Measurements from ENCODE around the gene GATA5. TPM values are rescaled to one million over a fixed set of nuclear protein-coding genes. Genes with fewer than 3 reads are reported as not detected.
A peak's percentile ranks its signal among the peaks of the same experiment; 100 is the strongest.

GATA5 gene
- total RNA-seq, 1 experiment from 2014 or later, result 0.18 TPM

GRCh38 chr20:62482146-62482809 lies 6.5 kb upstream of the GATA5 start:
- POLR2A ChIA-PET (ENCODE audit: unreplicated experiment), result no interaction called here
- peaks cover 16% of the 10 kb centered on the region for H3K27me3 ChIP-seq (ENCODE audit: low read length)
- ATAC-seq (no peak), DNase-seq (peak; percentile 24)
- intact Hi-C loops (cut with micrococcal nuclease), result no loop called here
- TF ChIP-seq, protein P1, sequence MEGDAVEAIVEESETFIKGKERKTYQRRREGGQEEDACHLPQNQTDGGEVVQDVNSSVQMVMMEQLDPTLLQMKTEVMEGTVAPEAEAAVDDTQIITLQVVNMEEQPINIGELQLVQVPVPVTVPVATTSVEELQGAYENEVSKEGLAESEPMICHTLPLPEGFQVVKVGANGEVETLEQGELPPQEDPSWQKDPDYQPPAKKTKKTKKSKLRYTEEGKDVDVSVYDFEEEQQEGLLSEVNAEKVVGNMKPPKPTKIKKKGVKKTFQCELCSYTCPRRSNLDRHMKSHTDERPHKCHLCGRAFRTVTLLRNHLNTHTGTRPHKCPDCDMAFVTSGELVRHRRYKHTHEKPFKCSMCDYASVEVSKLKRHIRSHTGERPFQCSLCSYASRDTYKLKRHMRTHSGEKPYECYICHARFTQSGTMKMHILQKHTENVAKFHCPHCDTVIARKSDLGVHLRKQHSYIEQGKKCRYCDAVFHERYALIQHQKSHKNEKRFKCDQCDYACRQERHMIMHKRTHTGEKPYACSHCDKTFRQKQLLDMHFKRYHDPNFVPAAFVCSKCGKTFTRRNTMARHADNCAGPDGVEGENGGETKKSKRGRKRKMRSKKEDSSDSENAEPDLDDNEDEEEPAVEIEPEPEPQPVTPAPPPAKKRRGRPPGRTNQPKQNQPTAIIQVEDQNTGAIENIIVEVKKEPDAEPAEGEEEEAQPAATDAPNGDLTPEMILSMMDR (conservative IDR thresholded peaks at IDR 0.05; ENCODE audit: low read depth, low read length), result no peak
- TF ChIP-seq EZH2phosphoT487 (IDR thresholded peaks at IDR 0.05; ENCODE audit: borderline replicate concordance, low read length) (no peak), EZH2 (IDR thresholded peaks at IDR 0.05; ENCODE audit: low read length, unreplicated experiment) (no peak)
- no peak overlapping the region for H3K9ac ChIP-seq (ENCODE audit: low read length)
- CTCF ChIA-PET, result no interaction called here
- H3K27ac ChIP-seq (ENCODE audit: low read length), result no peak overlapping the region
- no peaks in the 10 kb centered on the region for H3K9me3 ChIP-seq (ENCODE audit: low read length)
- H3K4me3 ChIP-seq (ENCODE audit: low read length), result no peak overlapping the region
- H3K4me2 ChIP-seq (ENCODE audit: low read length), result peak overlapping the region; percentile 33; the same call in 1 of the 2 replicates
- peaks cover 13% of the 10 kb centered on the region; the same call in 1 of the 2 replicates for H3K4me1 ChIP-seq (ENCODE audit: insufficient read depth, low read length)
- BruUV-seq (replicated peaks), result no TSS peak
- H4K20me1 ChIP-seq (ENCODE audit: low read length), result no peaks in the 10 kb centered on the region
- no peaks in the 10 kb centered on the region for H3F3A ChIP-seq (ENCODE audit: low read length, unreplicated experiment)
- peak overlapping the region; percentile 70 for H2AFZ ChIP-seq (ENCODE audit: low read length)
- no peaks in the 10 kb centered on the region for H3K36me3 ChIP-seq (ENCODE audit: low read depth, low read length)
- no peaks in the 10 kb centered on the region for H3K9me2 ChIP-seq (replicated peaks; ENCODE audit: low read length)
- H3K79me2 ChIP-seq (ENCODE audit: low read length), result no peaks in the 10 kb centered on the region

- Histone ChIP-seq H3K4me3 (ENCODE audit: low read length) (no peak overlapping the region), H3F3A (ENCODE audit: low read length, unreplicated experiment) (no peaks in the 10 kb centered on the region), H3K4me2 (ENCODE audit: low read length) (peak overlapping the region; percentile 33; the same call in 1 of the 2 replicates), H4K20me1 (ENCODE audit: low read length) (no peaks in the 10 kb centered on the region), H3K4me1 (ENCODE audit: insufficient read depth, low read length) (peaks cover 13% of the 10 kb centered on the region; the same call in 1 of the 2 replicates), H3K27ac (ENCODE audit: low read length) (no peak overlapping the region), H3K36me3 (ENCODE audit: low read depth, low read length) (no peaks in the 10 kb centered on the region), H2AFZ (ENCODE audit: low read length) (peak overlapping the region; percentile 70), H3K9me2 (replicated peaks; ENCODE audit: low read length) (no peaks in the 10 kb centered on the region), H3K9ac (ENCODE audit: low read length) (no peak overlapping the region), H3K9me3 (ENCODE audit: low read length) (no peaks in the 10 kb centered on the region), H3K27me3 (ENCODE audit: low read length) (peaks cover 20% of the 10 kb centered on the region), H3K79me2 (ENCODE audit: low read length) (no peaks in the 10 kb centered on the region)
- ATAC-seq, result no peak
- no TSS peak for BruUV-seq (replicated peaks)
- intact Hi-C loops (cut with micrococcal nuclease), result no loop called here
- TF ChIP-seq, protein P1 (conservative IDR thresholded peaks at IDR 0.05; ENCODE audit: low read depth, low read length), result no peak
- CTCF ChIA-PET, result no interaction called here
- POLR2A ChIA-PET (ENCODE audit: unreplicated experiment), result no interaction called here
- no peak for DNase-seq
Observed at GRCh38 chr20:62481425-62482145, 5.8 kb upstream of the GATA5 start.

- no TSS peak for BruUV-seq (replicated peaks)
- Histone ChIP-seq H3K4me3 (ENCODE audit: low read length) (no peak overlapping the region), H3K27ac (ENCODE audit: low read length) (no peak overlapping the region), H3K4me2 (ENCODE audit: low read length) (no peak overlapping the region), H3K36me3 (ENCODE audit: low read depth, low read length) (no peaks in the 10 kb centered on the region), H2AFZ (ENCODE audit: low read length) (no peak overlapping the region), H4K20me1 (ENCODE audit: low read length) (no peaks in the 10 kb centered on the region), H3K79me2 (ENCODE audit: low read length) (no peaks in the 10 kb centered on the region), H3K4me1 (ENCODE audit: insufficient read depth, low read length) (peaks cover 11% of the 10 kb centered on the region; the same call in 1 of the 2 replicates), H3K9ac (ENCODE audit: low read length) (no peak overlapping the region), H3K9me2 (replicated peaks; ENCODE audit: low read length) (no peaks in the 10 kb centered on the region), H3K27me3 (ENCODE audit: low read length) (peaks cover 30% of the 10 kb centered on the region), H3F3A (ENCODE audit: low read length, unreplicated experiment) (no peaks in the 10 kb centered on the region), H3K9me3 (ENCODE audit: low read length) (no peaks in the 10 kb centered on the region)
- no peak for DNase-seq
- ATAC-seq, result no peak
- TF ChIP-seq EZH2 (IDR thresholded peaks at IDR 0.05; ENCODE audit: low read length, unreplicated experiment), result no peak
- ChIA-PET POLR2A (ENCODE audit: unreplicated experiment) (no interaction called here), CTCF (no interaction called here)
- intact Hi-C loops (cut with micrococcal nuclease), result no loop called here
Observed at GRCh38 chr20:62480318-62480717, 4.5 kb upstream of the GATA5 start.
